B cell (primary cell): Measurements from ENCODE around the gene PGBD4.

Source experiments
- CTCF ChIP-seq: fragments of 200-600 bp; IDR thresholded peaks from one replicate; pipeline ENCODE4 v1.8.0; 2022; ENCODE audit warnings: antibody characterized with exemption, mild to moderate bottlenecking
- EZH2 ChIP-seq: IDR thresholded peaks from 2 replicates; pipeline ENCODE4 v1.6.1; 2012; ENCODE audit warnings: borderline replicate concordance, low read depth, mild to moderate bottlenecking, moderate library complexity, low read length; ENCODE audit not compliant: insufficient read depth, poor library complexity, severe bottlenecking

- TF ChIP-seq CTCF: no peak
- no peak for TF ChIP-seq EZH2
These were observed 47.7 kb upstream of the PGBD4 start for GRCh38 chr15:34054081-34054707.
